PC-3 (cell line): ENCODE results near the gene ASCL4.

Experiments used
- EZH2 ChIP-seq: fragments of 300-600 bp; sonication (generic); IDR thresholded peaks from one replicate; pipeline ENCODE4 v1.6.1; 2017; ENCODE audit warnings: antibody characterized with exemption, mild to moderate bottlenecking, low read length; ENCODE audit not compliant: unreplicated experiment
- TF ChIP-seq, protein P1 (sequence below): fragments of 300-600 bp; sonication (generic); conservative IDR thresholded peaks from 2 replicates; pipeline ENCODE4 v1.5.1; 2017; ENCODE audit warnings: antibody characterized with exemption, low read depth, mild to moderate bottlenecking, low read length

GRCh38 chr12:107779077-107779831 is 4.8 kb downstream of the ASCL4 start:
- TF ChIP-seq, protein P1, sequence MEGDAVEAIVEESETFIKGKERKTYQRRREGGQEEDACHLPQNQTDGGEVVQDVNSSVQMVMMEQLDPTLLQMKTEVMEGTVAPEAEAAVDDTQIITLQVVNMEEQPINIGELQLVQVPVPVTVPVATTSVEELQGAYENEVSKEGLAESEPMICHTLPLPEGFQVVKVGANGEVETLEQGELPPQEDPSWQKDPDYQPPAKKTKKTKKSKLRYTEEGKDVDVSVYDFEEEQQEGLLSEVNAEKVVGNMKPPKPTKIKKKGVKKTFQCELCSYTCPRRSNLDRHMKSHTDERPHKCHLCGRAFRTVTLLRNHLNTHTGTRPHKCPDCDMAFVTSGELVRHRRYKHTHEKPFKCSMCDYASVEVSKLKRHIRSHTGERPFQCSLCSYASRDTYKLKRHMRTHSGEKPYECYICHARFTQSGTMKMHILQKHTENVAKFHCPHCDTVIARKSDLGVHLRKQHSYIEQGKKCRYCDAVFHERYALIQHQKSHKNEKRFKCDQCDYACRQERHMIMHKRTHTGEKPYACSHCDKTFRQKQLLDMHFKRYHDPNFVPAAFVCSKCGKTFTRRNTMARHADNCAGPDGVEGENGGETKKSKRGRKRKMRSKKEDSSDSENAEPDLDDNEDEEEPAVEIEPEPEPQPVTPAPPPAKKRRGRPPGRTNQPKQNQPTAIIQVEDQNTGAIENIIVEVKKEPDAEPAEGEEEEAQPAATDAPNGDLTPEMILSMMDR, result no peak
- no peak for TF ChIP-seq EZH2
